Measurements from ENCODE around the gene ZNF608.

The ZNF608 gene

DNA sequence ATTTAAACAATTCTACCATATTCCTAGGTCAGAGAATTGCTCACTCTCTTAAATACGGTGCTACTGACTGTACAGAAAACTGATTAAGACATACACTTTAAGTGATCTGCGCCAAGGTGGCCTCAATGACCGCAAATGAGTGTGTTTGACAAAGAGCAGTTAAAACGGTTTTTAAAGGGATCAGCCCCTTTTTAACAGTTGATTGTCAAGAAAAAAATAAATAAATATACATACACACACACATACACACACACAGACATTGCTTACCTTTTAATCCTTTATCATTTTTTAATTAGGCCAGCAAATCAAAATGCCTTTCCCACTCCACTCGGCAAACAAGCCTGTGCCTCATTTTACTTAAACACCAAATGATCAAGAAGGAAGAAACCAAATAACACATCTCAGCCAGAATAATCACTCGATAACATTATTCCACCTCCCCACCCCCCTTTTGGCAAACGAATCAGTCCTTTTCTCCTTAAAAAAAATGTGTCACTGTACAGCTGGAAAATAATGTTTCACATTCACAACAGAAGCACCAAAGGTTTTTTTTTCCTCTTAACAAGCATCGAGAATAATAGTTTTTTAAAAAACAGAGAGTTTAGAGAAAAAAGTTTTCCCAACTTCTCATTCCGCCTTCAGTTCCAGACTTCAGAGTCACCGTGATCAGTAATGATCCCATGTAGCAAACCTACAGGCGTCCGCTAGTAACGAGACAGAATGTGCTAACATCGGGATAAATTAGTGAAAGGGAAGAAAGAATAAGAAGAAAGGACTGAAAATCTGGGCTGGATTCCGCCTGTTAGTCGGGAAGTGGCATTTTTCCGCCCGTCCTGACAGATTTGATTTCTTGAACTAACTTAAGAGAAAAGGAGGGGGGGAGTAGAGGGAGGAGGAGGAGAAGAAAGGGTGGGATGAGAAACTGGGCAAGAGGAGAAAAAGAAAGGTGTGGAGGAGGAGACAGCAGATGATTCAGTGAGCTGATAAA, at the start of gene ZNF608:
ZNF608 (minus strand) TSS at position 712 of the 988 bp plus-strand sequence. CDS start 1,650 bp downstream, outside the sequence.
- no peak for DNase-seq

GRCh38 chr5:124795829-124796228, 49.4 kb upstream of the ZNF608 start:
- DNase-seq: no peak

DNA sequence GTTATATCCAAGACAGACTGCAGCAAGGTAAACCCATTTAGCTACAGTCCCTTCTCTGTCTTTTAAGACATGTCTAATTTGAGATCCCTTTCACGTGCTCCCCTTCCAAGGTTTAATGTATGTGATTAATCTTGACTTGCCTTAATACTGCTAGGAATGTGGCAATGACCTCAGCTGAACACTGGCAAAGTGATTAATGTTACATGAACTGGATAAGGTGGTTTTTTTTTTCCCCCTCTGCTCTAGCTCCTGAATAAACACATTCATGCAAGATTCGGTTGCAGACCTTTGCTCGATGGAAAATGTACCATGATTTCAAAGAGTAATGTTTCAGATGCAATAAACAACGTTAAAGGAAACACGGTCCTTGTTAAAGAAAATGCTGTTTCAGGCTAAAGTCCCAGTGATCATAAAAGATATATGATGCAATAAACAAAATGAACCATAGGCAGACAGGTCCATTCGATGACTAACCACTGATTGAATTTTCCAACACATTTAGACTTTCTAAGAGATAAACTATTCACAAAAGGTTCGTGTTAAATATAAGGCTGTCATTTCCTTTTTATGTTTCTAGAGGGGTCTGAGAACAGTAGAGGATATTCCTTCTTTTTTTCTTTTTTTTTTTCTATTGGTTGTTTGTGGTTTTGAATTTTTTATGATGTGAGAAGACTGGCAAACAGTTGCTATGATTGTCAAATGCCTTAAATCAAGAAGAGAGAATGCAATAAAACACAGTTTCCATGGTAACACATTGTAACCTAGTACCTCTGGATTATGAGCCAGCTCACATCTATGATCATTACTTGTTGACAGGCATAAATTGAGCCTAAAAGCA, 44.7 kb upstream of the ZNF608 start:
- no peak for DNase-seq

DNA sequence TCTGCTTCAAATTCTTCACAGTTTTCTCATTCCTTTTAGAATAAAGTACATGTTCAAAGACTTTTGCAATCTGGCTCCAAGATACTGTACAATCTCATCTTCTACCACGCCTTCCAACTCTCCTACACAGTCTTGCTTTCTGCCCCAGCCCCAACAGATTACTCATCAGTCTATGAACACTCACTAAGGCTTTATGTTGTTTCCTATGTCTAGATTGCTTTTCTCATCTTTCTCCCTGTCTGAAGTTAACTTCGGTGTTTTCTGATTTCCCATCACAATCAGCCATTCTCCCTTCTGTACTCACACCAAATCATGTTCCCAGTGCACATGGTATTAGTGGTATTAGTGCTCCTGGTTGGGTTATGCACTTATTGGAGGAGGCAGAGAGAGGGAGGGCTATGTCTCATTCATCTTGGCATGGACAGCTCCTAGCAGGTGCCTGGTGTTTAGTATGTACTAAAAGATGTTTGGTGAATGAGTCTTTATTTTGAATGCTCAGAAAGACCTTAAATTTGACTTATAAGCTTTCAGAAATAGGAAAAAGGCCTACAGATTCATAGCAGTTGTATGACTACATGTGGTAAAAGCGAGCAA, 44.0 kb upstream of the ZNF608 start:
- DNase-seq: no peak

GRCh38 chr5:124789104-124789605, 42.7 kb upstream of the ZNF608 start:
- DNase-seq: no peak

DNA sequence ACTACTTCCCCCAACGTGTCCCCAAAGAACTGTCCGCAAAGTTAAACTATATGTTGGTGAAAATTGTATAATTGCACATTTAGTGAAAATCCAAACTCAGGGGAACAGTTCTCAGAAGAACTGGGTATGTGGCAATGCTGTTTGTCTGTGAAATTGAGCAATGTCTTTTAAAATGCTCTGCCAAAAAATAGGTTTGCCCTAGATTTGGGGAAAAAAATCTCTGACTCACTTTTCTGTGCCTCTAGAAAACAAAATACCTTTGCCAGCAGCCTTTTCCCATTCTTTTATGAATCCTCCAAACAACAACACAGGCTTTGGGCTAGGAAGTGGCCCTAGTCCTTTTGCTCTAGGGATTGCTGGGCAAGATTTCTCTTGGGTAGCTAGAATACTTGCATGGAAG, 37.4 kb upstream of the ZNF608 start:
- DNase-seq: no peak

GRCh38 chr5:124783285-124783684, 36.8 kb upstream of the ZNF608 start:
- no peak for DNase-seq

DNA sequence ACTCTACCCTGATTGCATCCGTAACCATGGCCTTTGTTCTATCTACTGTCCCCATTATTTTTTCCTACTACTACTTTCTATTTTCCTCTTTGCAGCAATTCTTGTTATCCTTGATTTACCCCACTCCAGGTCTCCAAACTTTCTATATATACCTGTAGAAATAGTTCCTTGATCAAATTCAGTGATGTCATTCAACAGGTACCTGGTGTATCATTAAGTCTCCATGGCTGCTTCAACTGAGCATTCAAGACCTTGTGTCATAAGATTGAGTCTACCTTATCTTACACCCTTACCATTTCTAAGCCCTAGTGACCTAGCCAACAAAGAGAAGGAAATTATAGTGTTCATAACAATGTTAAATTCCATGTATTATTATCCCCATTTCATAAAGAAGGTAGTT, 35.8 kb upstream of the ZNF608 start:
- DNase-seq: no peak

DNA sequence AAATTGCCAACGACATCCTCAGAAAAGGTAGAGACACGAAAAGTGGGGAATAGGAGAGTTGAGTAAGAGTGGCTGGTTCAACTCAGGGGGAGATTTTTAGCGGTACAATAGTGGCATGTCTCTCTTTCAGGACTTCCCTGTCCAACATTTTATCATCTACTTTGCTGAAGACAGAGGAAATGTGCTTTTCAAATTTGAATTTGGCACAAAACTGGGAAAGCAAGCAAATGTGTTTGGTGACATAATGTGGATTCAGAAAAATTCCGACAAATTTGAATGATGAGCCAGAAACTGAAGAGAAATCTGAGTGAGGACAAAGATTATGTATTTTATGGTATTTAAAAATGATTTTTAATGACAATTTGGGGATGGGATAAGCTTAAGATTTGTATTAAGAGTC, 33.6 kb upstream of the ZNF608 start:
- no peak for DNase-seq

GRCh38 chr5:124773315-124774311, 27.2 kb upstream of the ZNF608 start:
- DNase-seq: no peak

- DNase-seq: no peak
Observed at GRCh38 chr5:124772457-124773200, 26.2 kb upstream of the ZNF608 start.

DNA sequence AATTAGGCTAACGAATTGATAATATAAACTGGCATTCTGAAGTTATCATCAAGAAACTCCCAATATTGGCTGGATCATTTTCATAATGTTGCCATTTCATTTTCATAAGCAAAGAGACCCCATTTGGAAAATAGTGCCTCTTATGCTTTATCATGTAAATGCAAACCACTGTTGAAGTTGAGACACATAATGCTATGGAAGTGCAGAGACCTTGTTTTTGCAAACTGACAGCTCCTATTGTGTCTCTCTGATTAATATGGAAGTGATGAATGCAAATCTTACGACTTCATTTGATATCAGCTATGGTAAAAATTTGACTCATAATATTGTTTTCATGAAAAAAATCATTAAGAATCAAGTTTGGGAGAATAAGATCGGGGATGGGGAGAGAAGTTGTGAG, 25.3 kb upstream of the ZNF608 start:
- no peak for DNase-seq

GRCh38 chr5:124764992-124765611, 18.7 kb upstream of the ZNF608 start:
- DNase-seq: no peak

DNA sequence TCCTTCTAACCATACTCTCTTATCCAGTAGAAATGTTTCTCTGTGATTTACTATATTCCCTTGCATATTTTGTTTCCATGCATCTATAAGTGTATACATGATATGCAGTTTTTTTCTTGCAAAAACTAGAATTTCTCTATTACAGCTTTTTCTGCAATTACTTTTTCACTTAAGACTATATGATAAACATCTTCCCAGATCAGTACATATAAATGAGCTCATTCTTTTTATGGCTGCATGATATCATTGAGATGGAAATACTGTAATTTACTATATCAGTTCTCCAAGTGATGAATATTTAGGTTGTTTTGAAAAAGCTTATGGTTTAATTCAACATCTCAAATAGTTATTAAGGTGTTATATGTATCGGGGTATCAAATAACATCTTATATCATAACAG, 18.1 kb upstream of the ZNF608 start:
- DNase-seq: no peak

DNA sequence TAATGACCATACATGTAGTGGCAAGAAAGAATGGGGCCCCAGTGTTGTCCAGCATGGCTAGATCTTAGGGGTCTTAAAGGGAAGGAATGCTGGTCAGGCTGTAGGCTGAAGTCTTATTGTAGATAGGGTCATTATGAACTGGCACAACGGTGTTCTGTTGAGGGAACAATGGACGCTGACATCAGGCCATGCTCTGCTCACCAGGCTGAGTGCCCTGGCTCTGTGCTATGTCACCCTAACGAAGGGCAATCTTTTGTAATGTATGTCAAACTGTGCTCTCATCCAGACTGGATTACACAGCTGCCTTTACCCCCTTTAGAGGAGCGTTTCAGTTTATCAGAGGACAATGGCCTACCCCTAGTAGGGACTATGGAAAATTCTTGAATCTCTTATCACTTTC, 14.6 kb upstream of the ZNF608 start:
- DNase-seq: no peak

GRCh38 chr5:124760608-124761007, 14.2 kb upstream of the ZNF608 start:
- no peak for DNase-seq

- DNase-seq: no peak
Observed at GRCh38 chr5:124755565-124755964, 9.1 kb upstream of the ZNF608 start.

GRCh38 chr5:124755041-124755440, 8.6 kb upstream of the ZNF608 start:
- no peak for DNase-seq

DNA sequence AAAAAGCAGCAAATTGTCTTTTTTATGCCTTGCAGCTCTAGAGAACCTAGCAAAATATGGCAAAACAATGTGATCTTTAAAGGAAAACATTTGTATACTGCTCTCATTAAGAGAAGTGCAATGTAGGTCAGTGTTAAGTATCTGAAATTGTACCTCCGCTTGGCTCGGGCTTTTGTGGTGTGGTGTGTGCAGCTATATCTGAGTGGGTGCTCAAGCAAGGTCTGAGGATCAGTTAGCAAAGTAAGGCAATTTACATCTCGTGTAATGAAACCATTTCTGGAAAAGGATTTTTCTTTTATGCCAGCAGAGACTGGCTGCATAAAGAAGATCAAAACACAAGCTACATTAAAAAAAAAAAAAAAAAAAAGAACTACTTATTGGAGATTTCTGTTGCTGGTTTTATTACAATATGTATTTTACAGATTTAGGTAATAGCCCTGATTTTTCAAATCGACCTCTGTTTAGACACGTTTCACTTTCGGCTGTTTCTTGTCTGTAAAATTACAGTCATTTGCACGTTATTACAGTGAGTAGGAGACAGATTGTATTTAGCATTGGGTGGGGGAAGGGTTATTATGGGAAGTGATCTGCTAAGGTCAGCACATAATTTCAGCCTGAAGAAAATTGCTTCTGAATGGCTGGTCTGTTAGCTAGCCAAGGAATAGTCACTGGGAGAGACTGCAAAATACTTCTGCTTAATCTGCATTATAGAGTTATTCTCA, 7.9 kb upstream of the ZNF608 start:
- DNase-seq: no peak
